GM23248 (cell line): ENCODE results near the gene JUND. TPM values are rescaled to one million over a fixed set of nuclear protein-coding genes. Genes with fewer than 3 reads are reported as not detected.
A peak's percentile ranks its signal among the peaks of the same experiment; 100 is the strongest.
"Not testable (repeated sequence)": the region's sequence is repeated elsewhere in the genome, so short reads cannot be mapped to it uniquely, and the experiment has no call there.

Source experiments
- DNase-seq: peaks from one replicate; pipeline ENCODE4 v3.0.0-alpha.2; 2015
- H2AFZ ChIP-seq: fragments of 200-600 bp; sonication (generic); 2 replicates; pipeline ENCODE4 v1.6.1; 2016; ENCODE audit warnings: antibody characterized with exemption
- H3F3A ChIP-seq: fragments of 200-600 bp; sonication (generic); 2 replicates; pipeline ENCODE4 v1.6.1; 2016; ENCODE audit warnings: mild to moderate bottlenecking, antibody characterized with exemption, mixed run types; ENCODE audit not compliant: insufficient read depth
- H3K27ac ChIP-seq: fragments of 200-600 bp; sonication (generic); 2 replicates; pipeline ENCODE4 v1.5.1; 2016; ENCODE audit warnings: mild to moderate bottlenecking
- H3K27me3 ChIP-seq: fragments of 200-600 bp; sonication (generic); replicated peaks from 2 replicates; pipeline ENCODE4 v1.6.1; 2016; ENCODE audit warnings: mild to moderate bottlenecking; ENCODE audit not compliant: insufficient read depth
- H3K36me3 ChIP-seq: fragments of 200-600 bp; sonication (generic); 2 replicates; pipeline ENCODE4 v1.6.1; 2016; ENCODE audit warnings: low read depth, mild to moderate bottlenecking
- H3K4me1 ChIP-seq: fragments of 200-600 bp; sonication (generic); 2 replicates; pipeline ENCODE4 v1.6.1; 2016; ENCODE audit warnings: mild to moderate bottlenecking; ENCODE audit not compliant: insufficient read depth
- H3K4me2 ChIP-seq: fragments of 200-600 bp; sonication (generic); one replicate; pipeline ENCODE4 v1.6.1; 2016; ENCODE audit warnings: mild to moderate bottlenecking; ENCODE audit not compliant: unreplicated experiment
- H3K4me3 ChIP-seq: fragments of 200-600 bp; sonication (generic); 2 replicates; pipeline ENCODE4 v1.5.1; 2016; ENCODE audit warnings: mild to moderate bottlenecking
- H3K79me2 ChIP-seq: fragments of 200-600 bp; sonication (generic); 2 replicates; pipeline ENCODE4 v1.6.1; 2016; ENCODE audit warnings: mild to moderate bottlenecking; ENCODE audit not compliant: insufficient read depth
- H3K9ac ChIP-seq: fragments of 200-600 bp; sonication (generic); 2 replicates; pipeline ENCODE4 v1.6.1; 2016; ENCODE audit warnings: mild to moderate bottlenecking
- H3K9me2 ChIP-seq: fragments of 200-600 bp; sonication (generic); 2 replicates; pipeline ENCODE4 v1.6.1; 2016; ENCODE audit warnings: mixed run types, mild to moderate bottlenecking, moderate library complexity; ENCODE audit not compliant: insufficient read depth
- H3K9me3 ChIP-seq: fragments of 200-600 bp; sonication (generic); one replicate; pipeline ENCODE4 v1.6.1; 2017; ENCODE audit warnings: low read depth
- H4K20me1 ChIP-seq: fragments of 200-600 bp; sonication (generic); 2 replicates; pipeline ENCODE4 v1.6.0; 2016; ENCODE audit not compliant: insufficient read depth
- EZH2 ChIP-seq: fragments of 200-600 bp; sonication (generic); IDR thresholded peaks from 2 replicates; pipeline ENCODE4 v1.6.1; 2018; ENCODE audit warnings: antibody characterized with exemption, mild to moderate bottlenecking; ENCODE audit not compliant: insufficient read depth, poor library complexity, severe bottlenecking
- EZH2phosphoT487 ChIP-seq: fragments of 200-600 bp; sonication (generic); IDR thresholded peaks from 2 replicates; pipeline ENCODE4 v1.6.1; 2018; ENCODE audit warnings: antibody characterized with exemption, moderate library complexity, mild to moderate bottlenecking, low read depth; ENCODE audit not compliant: insufficient read depth
- WGBS, 2 experiments: methylation state at CpG; one replicate each; pipeline ENCODE4 v1.1.6; 2015 to 2017; ENCODE audit warnings: low lambda C conversion rate in 2 of 2, low coverage in 1 of 2; ENCODE audit errors: missing lambda C conversion rate in 2 of 2; 5-methylcytosine and 5-hydroxymethylcytosine counted together
- in situ Hi-C: fragments of 300-500 bp; cut with MboI; formaldehyde crosslinking; loops from 2 replicates; pipeline ENCODE4 v1.15.0; 2020
- polyA plus RNA-seq: library from polyadenylated mRNA; unstranded; fragments of >200 nt; fragmentation: Nextera tagmentation; extraction: Ambion mirVana; gene quantifications from 2 replicates; pipeline ENCODE4 v1.2.1, GENCODE V29; 2016
- total RNA-seq: library from RNA; depleted of rRNA; stranded (reverse); fragments of >200 nt; shearing (Covaris generic); gene quantifications from 2 replicates; pipeline ENCODE4 v1.2.3, GENCODE V29; 2014

Gene JUND
- total and polyA plus RNA-seq, 2 experiments from 2014 or later = 15.3 to 172 TPM

DNA sequence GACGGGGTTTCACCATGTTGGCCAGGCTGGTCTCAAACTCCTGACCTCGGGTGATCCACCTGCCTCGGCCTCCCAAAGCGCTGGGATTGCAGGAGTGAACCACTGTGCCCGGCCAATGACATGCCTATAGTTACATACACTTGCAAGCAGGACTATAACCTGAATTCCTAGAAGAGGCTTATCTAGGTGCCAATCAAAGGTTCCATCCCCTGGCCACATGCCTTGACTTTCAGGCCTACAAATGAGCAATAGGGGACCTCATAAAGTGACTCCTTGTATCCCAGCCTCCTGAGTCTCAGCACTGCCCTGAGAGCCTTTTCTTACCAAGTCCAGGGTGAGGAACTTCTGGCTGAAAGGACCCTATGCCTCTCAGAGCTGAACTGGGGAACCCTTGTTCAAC, 45.4 kb upstream of the JUND start:
- H3K4me3 ChIP-seq = no peak overlapping the region
- no peaks in the 10 kb centered on the region for H3K36me3 ChIP-seq
- no peak overlapping the region for H3K27ac ChIP-seq
- no peaks in the 10 kb centered on the region for H4K20me1 ChIP-seq
- peaks cover 20% of the 10 kb centered on the region for H3K4me1 ChIP-seq
- DNase-seq = no peak
- peaks cover 30% of the 10 kb centered on the region for H3F3A ChIP-seq
- H3K9ac ChIP-seq = no peak overlapping the region
- H3K27me3 ChIP-seq = no peaks in the 10 kb centered on the region
- H3K9me2 ChIP-seq = no peaks in the 10 kb centered on the region
- peak overlapping the region; percentile 14; the same call in 1 of the 2 replicates for H2AFZ ChIP-seq
- TF ChIP-seq EZH2 = no peak
- TF ChIP-seq EZH2phosphoT487 = no peak
- in situ Hi-C loops = no loop called here
- H3K9me3 ChIP-seq = no peaks in the 10 kb centered on the region
- 70 to 78% methylated on average over 5 of the region's 5 CpGs for WGBS, 2 experiments
- no peak overlapping the region for H3K4me2 ChIP-seq
- peaks cover 10% of the 10 kb centered on the region for H3K79me2 ChIP-seq

DNA sequence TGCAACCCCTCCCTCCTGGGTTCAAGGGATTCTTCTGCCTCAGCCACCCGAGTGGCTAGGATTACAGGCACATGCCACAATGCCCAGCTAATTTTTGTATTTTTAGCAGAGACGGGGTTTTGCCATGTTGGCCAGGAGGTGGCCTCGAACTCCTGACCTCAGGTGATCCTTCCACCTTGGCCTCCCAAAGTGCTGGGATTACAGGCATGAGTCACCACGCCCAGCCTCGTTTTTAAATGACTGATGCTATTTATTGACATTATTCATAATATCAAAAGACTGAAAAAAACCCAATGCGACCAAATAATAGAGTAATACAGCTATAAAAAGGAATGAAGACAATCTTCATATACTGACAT, 42.9 kb upstream of the JUND start:
- H4K20me1 ChIP-seq, H3K9me3 ChIP-seq, H3K27me3 ChIP-seq, H3K4me2 ChIP-seq, H3K4me3 ChIP-seq, DNase-seq, H3K36me3 ChIP-seq, H3K9me2 ChIP-seq: not testable (repeated sequence)
- Histone ChIP-seq H3K9ac (peak overlapping the region; percentile 89), H3K27ac (peak overlapping the region; percentile 82), H3K79me2 (peaks cover 35% of the 10 kb centered on the region), H3F3A (peaks cover 26% of the 10 kb centered on the region), H2AFZ (peak overlapping the region; percentile 98), H3K4me1 (peaks cover 26% of the 10 kb centered on the region)
- in situ Hi-C loops = loop anchor here (5.0 kb wide), 1 partner anchor 47 kb away; no protein-coding TSS in a partner anchor
- 25 to 27% methylated on average over 6 of the region's 6 CpGs for WGBS, 2 experiments

DNA sequence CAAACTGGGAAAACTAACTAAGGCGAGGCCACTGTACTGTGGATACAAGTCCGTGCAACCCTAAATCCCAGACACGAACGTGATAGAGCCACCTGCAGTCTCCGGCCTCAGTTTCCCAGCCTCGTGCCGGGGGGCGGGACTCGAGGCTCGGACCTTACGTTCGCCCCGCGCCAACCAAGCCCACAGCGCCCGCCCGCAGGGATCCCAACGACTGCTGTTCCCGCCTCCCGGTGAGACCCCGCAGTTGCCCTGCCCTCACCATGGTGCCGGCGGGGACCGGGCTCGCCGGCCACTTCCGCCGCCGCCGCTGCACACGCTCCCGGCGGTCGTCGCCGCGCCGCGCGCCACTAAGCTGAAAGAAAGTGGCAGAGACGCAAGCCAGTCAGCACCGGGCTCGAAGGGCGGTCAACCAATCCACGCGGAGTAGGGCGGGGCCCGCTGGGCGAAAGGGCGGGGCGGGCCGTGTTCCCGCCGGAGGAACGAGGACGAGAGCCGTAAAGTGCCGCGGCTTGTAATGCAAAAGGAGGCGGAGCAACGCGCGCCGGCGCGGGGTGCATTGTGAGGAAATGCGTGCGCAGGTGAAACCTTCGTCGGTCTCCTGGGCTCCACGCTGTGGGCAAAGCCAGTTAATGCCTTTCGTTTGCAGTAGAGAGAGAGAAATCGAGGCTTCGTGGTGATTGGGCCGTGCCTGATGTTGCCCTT, 41.5 kb upstream of the JUND start, which contains the start of gene LSM4:
LSM4 (minus strand) TSS at position 318 of the 702 bp plus-strand sequence; CDS start at position 262, 56 bp downstream.
- TF ChIP-seq EZH2 (no peak), EZH2phosphoT487 (no peak)

DNA sequence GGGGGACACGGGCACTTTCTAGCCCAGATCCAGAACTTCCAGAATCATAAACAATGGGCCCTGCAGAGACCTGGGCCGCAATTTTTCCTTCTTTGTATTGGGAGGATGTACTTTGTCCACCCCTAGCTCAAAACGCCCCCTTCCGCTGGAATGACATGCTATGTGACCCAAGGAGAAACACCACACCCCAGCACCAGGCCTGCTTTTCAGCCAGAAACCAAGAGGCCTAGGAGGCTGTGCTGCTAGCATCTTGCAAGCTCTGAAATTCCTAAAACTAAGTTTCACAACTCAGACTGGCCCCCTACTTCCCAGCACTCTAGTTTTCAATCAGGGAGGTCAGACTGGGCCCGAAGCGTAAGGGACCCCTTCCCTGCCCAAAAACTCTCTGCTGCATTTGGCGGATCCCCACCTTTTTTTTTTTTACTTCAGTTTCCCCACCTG, 40.9 kb upstream of the JUND start:
- Histone ChIP-seq H2AFZ (peak overlapping the region; percentile 70), H3K79me2 (peaks cover 54% of the 10 kb centered on the region)
- in situ Hi-C loops = loop anchor here (5.0 kb wide), 1 partner anchor 45 kb away; no protein-coding TSS in a partner anchor

More for the DNA sequence above, 41.5 kb upstream of the JUND start, which contains the start of gene LSM4:
- Histone ChIP-seq H3K27ac (peak within 1 kb of the TSS; percentile 82), H3K9ac (peak within 1 kb of the TSS; percentile 89), H3K79me2 (peaks cover 48% of the 10 kb centered on the region), H3K9me3 (no peaks in the 10 kb centered on the region), H3K4me2 (peak within 1 kb of the TSS; percentile 100), H4K20me1 (no peaks in the 10 kb centered on the region), H3K4me3 (peak within 1 kb of the TSS; percentile 81), H3K4me1 (peaks cover 20% of the 10 kb centered on the region), H3K36me3 (no peaks in the 10 kb centered on the region), H3F3A (peaks cover 18% of the 10 kb centered on the region), H3K27me3 (no peaks in the 10 kb centered on the region), H3K9me2 (no peaks in the 10 kb centered on the region), H2AFZ (peak within 1 kb of the TSS; percentile 98)
- peak; percentile 99 for DNase-seq
- in situ Hi-C loops = loop anchor here (5.0 kb wide), 1 partner anchor 46 kb away; no protein-coding TSS in a partner anchor
- WGBS, 2 experiments = 1% methylated on average over 63 to 65 of the region's 75 CpGs

More for the DNA sequence above, 40.9 kb upstream of the JUND start:
- H3F3A ChIP-seq = peaks cover 18% of the 10 kb centered on the region
- H3K27me3 ChIP-seq = no peaks in the 10 kb centered on the region
- H3K4me2 ChIP-seq = peak overlapping the region; percentile 82
- no peak for TF ChIP-seq EZH2phosphoT487
- no peak for TF ChIP-seq EZH2
- H3K9me3 ChIP-seq = no peaks in the 10 kb centered on the region
- peak; percentile 80 for DNase-seq
- H3K36me3 ChIP-seq = no peaks in the 10 kb centered on the region
- no peaks in the 10 kb centered on the region for H3K9me2 ChIP-seq
- H4K20me1 ChIP-seq = no peaks in the 10 kb centered on the region
- peak overlapping the region; percentile 81 for H3K4me3 ChIP-seq
- WGBS, 2 experiments = 0 to 1% methylated on average over 7 of the region's 7 CpGs
- peak overlapping the region; percentile 72 for H3K27ac ChIP-seq
- H3K4me1 ChIP-seq = peaks cover 20% of the 10 kb centered on the region
- H3K9ac ChIP-seq = peak overlapping the region; percentile 87
